SH-SY5Y (cell line): Measurements from ENCODE around the gene MT1M.

Experiments
- GATA2 ChIP-seq: IDR thresholded peaks from 2 replicates; pipeline ENCODE4 v1.6.1; 2011; ENCODE audit warnings: mild to moderate bottlenecking, low read depth, low read length
- GATA3 ChIP-seq: IDR thresholded peaks from 2 replicates; pipeline ENCODE4 v1.6.1; 2011; ENCODE audit warnings: low read depth, mild to moderate bottlenecking, low read length, moderate library complexity

DNA sequence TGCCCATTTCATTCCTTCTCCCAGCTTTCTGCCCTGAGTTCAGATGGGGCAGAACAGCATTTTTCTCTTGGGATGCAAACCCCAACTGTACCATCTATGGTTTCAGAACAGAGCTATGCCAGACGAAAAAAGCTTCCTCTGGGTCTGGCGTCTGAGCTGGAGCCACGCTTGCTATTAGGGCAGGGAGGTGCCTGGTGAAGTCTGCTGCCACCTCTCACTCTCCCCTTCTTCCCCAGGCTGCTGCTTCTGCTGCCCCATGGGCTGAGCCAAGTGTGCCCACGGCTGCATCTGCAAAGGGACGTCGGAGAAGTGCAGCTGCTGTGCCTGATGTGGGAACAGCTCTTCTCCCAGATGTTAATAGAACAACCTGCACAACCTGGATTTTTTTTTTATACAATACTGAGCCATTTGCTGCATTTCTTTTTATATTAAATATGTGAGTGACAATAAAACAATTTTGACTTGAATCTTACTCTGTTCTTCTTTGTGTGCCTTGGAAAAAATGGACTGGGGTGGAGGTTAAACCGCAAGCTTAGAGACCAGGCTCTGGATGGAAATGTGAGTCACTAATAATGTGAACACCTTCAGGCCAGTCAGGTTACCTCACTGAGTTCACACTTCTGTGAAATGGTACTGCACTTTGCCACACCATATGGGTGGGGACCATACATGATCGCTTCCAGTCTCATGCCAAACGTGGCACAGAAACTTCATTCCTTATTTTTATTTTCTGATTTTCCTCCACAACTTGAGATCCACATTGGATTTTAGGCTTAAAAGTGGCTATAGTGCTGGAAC, 4.4 kb downstream of the MT1M start:
- no peak for TF ChIP-seq GATA2
- no peak for TF ChIP-seq GATA3
